H9 (cell line): ENCODE data around the gene CACNA1I. TPM values are rescaled to one million over a fixed set of nuclear protein-coding genes. Genes with fewer than 3 reads are reported as not detected.

ENCODE experiments used
- DNase-seq: peaks from one replicate; pipeline ENCODE4 v3.0.0-alpha.2; 2017
- H2AFZ ChIP-seq: one replicate; pipeline ENCODE4 v1.6.1; 2013; ENCODE audit warnings: mild to moderate bottlenecking, low read length, control low read depth, moderate library complexity
- H2AK5ac ChIP-seq: 2 replicates; pipeline ENCODE4 v1.6.1; 2013; ENCODE audit warnings: low read length, control low read depth, mixed read lengths; ENCODE audit not compliant: insufficient read length
- H2BK120ac ChIP-seq: one replicate; pipeline ENCODE4 v1.6.1; 2013; ENCODE audit warnings: low read depth, mild to moderate bottlenecking, low read length, control low read depth, inconsistent platforms; ENCODE audit not compliant: poor library complexity, severe bottlenecking
- H2BK12ac ChIP-seq: 2 replicates; pipeline ENCODE4 v1.6.1; 2013; ENCODE audit warnings: low read length, control low read depth, mixed read lengths, low read depth; ENCODE audit not compliant: insufficient read length
- H2BK15ac ChIP-seq: 2 replicates; pipeline ENCODE4 v1.6.1; 2013; ENCODE audit warnings: low read depth, low read length, control low read depth
- H2BK20ac ChIP-seq: one replicate; pipeline ENCODE4 v1.6.1; 2013; ENCODE audit warnings: low read depth, mild to moderate bottlenecking, low read length, control low read depth, inconsistent platforms; ENCODE audit not compliant: poor library complexity, severe bottlenecking
- H2BK5ac ChIP-seq: 2 replicates; pipeline ENCODE4 v1.6.1; 2013; ENCODE audit warnings: low read length, control low read depth, mixed read lengths; ENCODE audit not compliant: insufficient read length
- H3K14ac ChIP-seq: 2 replicates; pipeline ENCODE4 v1.6.1; 2013; ENCODE audit warnings: low read length, control low read depth; ENCODE audit not compliant: insufficient read depth
- H3K18ac ChIP-seq: 2 replicates; pipeline ENCODE4 v1.6.1; 2013; ENCODE audit warnings: low read depth, mild to moderate bottlenecking, mixed read lengths, low read length, control low read depth; ENCODE audit not compliant: insufficient read length
- H3K23ac ChIP-seq: 2 replicates; pipeline ENCODE4 v1.6.1; 2013; ENCODE audit warnings: low read length, control low read depth, mixed read lengths, low read depth; ENCODE audit not compliant: insufficient read length
- H3K23me2 ChIP-seq: 2 replicates; pipeline ENCODE4 v1.6.1; 2013; ENCODE audit warnings: low read depth, mild to moderate bottlenecking, mixed read lengths, low read length, control low read depth; ENCODE audit not compliant: insufficient read length, poor library complexity, severe bottlenecking
- H3K27ac ChIP-seq: 2 replicates; pipeline ENCODE4 v1.5.1; 2013; ENCODE audit warnings: low read length, control low read depth, mixed read lengths, low read depth; ENCODE audit not compliant: insufficient read length
- H3K27me3 ChIP-seq: 2 replicates; pipeline ENCODE4 v1.6.1; 2013; ENCODE audit warnings: low read length, control low read depth, inconsistent platforms; ENCODE audit not compliant: insufficient read depth
- H3K4ac ChIP-seq: 2 replicates; pipeline ENCODE4 v1.6.1; 2013; ENCODE audit warnings: low read depth, mild to moderate bottlenecking, control low read depth, inconsistent platforms, low read length, moderate library complexity
- H3K4me1 ChIP-seq: 2 replicates; pipeline ENCODE4 v1.6.1; 2013; ENCODE audit warnings: low read length, control low read depth, inconsistent platforms; ENCODE audit not compliant: insufficient read depth
- H3K4me2 ChIP-seq: 2 replicates; pipeline ENCODE4 v1.6.1; 2013; ENCODE audit warnings: low read length, control low read depth, mixed read lengths; ENCODE audit not compliant: insufficient read length, insufficient read depth
- H3K56ac ChIP-seq: 2 replicates; pipeline ENCODE4 v1.6.1; 2013; ENCODE audit warnings: low read depth, mild to moderate bottlenecking, mixed read lengths, low read length, control low read depth; ENCODE audit not compliant: insufficient read length
- H3K79me1 ChIP-seq: 2 replicates; pipeline ENCODE4 v1.6.1; 2013; ENCODE audit warnings: low read depth, mild to moderate bottlenecking, moderate library complexity, low read length, control low read depth, inconsistent platforms; ENCODE audit not compliant: insufficient read depth, poor library complexity, severe bottlenecking
- H3K79me2 ChIP-seq: 2 replicates; pipeline ENCODE4 v1.6.1; 2013; ENCODE audit warnings: low read length, control low read depth, inconsistent platforms; ENCODE audit not compliant: insufficient read depth
- H3K9ac ChIP-seq: 2 replicates; pipeline ENCODE4 v1.6.1; 2013; ENCODE audit warnings: low read length, control low read depth, mixed read lengths; ENCODE audit not compliant: insufficient read length; ENCODE audit errors: extremely low read depth
- H3K9me3 ChIP-seq: one replicate; pipeline ENCODE4 v1.6.1; 2013; ENCODE audit warnings: low read depth, low read length, inconsistent platforms; ENCODE audit not compliant: control insufficient read depth
- H3T11ph ChIP-seq: one replicate; pipeline ENCODE4 v1.6.1; 2013; ENCODE audit warnings: mild to moderate bottlenecking, low read length, control low read depth, inconsistent platforms
- H4K20me1 ChIP-seq: one replicate; pipeline ENCODE4 v1.6.1; 2013; ENCODE audit not compliant: control insufficient read depth, insufficient read length, insufficient read depth
- H4K5ac ChIP-seq: 2 replicates; pipeline ENCODE4 v1.6.1; 2013; ENCODE audit warnings: low read depth, mild to moderate bottlenecking, mixed read lengths, low read length, control low read depth; ENCODE audit not compliant: insufficient read length
- H4K8ac ChIP-seq: replicated peaks from 2 replicates; pipeline ENCODE4 v1.6.1; 2013; ENCODE audit warnings: low read length, control low read depth, mixed read lengths, low read depth; ENCODE audit not compliant: insufficient read length
- H4K91ac ChIP-seq: 2 replicates; pipeline ENCODE4 v1.6.1; 2013; ENCODE audit warnings: low read depth, mild to moderate bottlenecking, moderate library complexity, mixed read lengths, low read length, control low read depth; ENCODE audit not compliant: insufficient read length
- H3K27ac Mint-ChIP-seq, 3 experiments: 2 replicates in 2 of 3; 3 replicates in 1 of 3; pipeline ENCODE4 v1.8.0; 2020 to 2021; ENCODE audit warnings: mixed read lengths in 3 of 3, mild to moderate bottlenecking in 1 of 3, moderate library complexity in 1 of 3
- H3K27me3 Mint-ChIP-seq: 2 replicates; pipeline ENCODE4 v1.8.0; 2021; ENCODE audit warnings: low read depth, mild to moderate bottlenecking, moderate library complexity, mixed read lengths
- H3K36me3 Mint-ChIP-seq, 3 experiments: 2 replicates in 2 of 3; 3 replicates in 1 of 3; pipeline ENCODE4 v1.8.0; 2020 to 2021; ENCODE audit warnings: low read depth in 3 of 3, mixed read lengths in 3 of 3; ENCODE audit not compliant: insufficient read depth in 1 of 3
- H3K4me1 Mint-ChIP-seq, 2 experiments: 2 replicates each; pipeline ENCODE4 v1.8.0; 2020; ENCODE audit warnings: mixed read lengths in 2 of 2
- H3K4me3 Mint-ChIP-seq, 2 experiments: 2 replicates in 1 of 2; 3 replicates in 1 of 2; pipeline ENCODE4 v1.8.0; 2020 to 2021; ENCODE audit warnings: mild to moderate bottlenecking in 2 of 2, mixed read lengths in 2 of 2, moderate library complexity in 1 of 2
- H3K9me3 Mint-ChIP-seq, 2 experiments: 2 replicates in 1 of 2; 3 replicates in 1 of 2; pipeline ENCODE4 v1.8.0; 2020; ENCODE audit warnings: mild to moderate bottlenecking in 2 of 2, mixed read lengths in 2 of 2, moderate library complexity in 1 of 2
- CTCF ChIP-seq: fragments of 200-600 bp; sonication (generic); conservative IDR thresholded peaks from 3 replicates; pipeline ENCODE4 v1.8.0; 2021; ENCODE audit warnings: antibody characterized with exemption, mild to moderate bottlenecking
- WGBS: extraction: QIAGEN DNeasy Blood & Tissue Kit; methylation state at CpG from one replicate; pipeline ENCODE4 v1.1.7; 2013; ENCODE audit warnings: missing lambda C conversion rate, low lambda C conversion rate, mixed read lengths; ENCODE audit not compliant: insufficient read length; ENCODE audit errors: extremely low coverage; 5-methylcytosine and 5-hydroxymethylcytosine counted together
- total RNA-seq: library from RNA; stranded (reverse); gene quantifications from 2 replicates; pipeline ENCODE4 v1.2.1, GENCODE V29; 2021

CACNA1I gene
- total RNA-seq, 1 experiment from 2014 or later, result 0.50 TPM

- no peak overlapping the region for H2BK12ac ChIP-seq
- no peak overlapping the region for H3K18ac ChIP-seq
- H3K4me2 ChIP-seq, result no peak overlapping the region
- H3K56ac ChIP-seq, result no peak overlapping the region
- no peak overlapping the region for H2AK5ac ChIP-seq
- H4K5ac ChIP-seq, result no peak overlapping the region
- no peak overlapping the region for H3T11ph ChIP-seq
- H3K4me3 Mint-ChIP-seq, result no peak overlapping the region; a peak in 1 of 5 replicates
- H2BK5ac ChIP-seq, result no peak overlapping the region
- no peak overlapping the region for H3K14ac ChIP-seq
- H4K8ac ChIP-seq, result no peak overlapping the region
- no peaks in the 10 kb centered on the region for H4K20me1 ChIP-seq
- peaks cover 22 to 33% (median 31%) of the 10 kb centered on the region in 3 experiments for H3K36me3 Mint-ChIP-seq
- H3K4me1 Mint-ChIP-seq, result peaks cover 11 to 12% of the 10 kb centered on the region in 2 experiments
- peaks cover 7% of the 10 kb centered on the region for H3K9me3 ChIP-seq
- no peak overlapping the region for H3K27ac Mint-ChIP-seq
- H2BK20ac ChIP-seq, result no peak overlapping the region
- H3K79me1 ChIP-seq, result no peaks in the 10 kb centered on the region
- H3K9me3 Mint-ChIP-seq, result peaks cover 13 to 19% of the 10 kb centered on the region in 2 experiments
- peaks cover 11% of the 10 kb centered on the region for H3K27me3 Mint-ChIP-seq
- no peak for DNase-seq
- no peaks in the 10 kb centered on the region for H3K27me3 ChIP-seq
- H4K91ac ChIP-seq, result no peak overlapping the region
- TF ChIP-seq CTCF, result no peak
- H3K23me2 ChIP-seq, result no peaks in the 10 kb centered on the region
- H3K27ac ChIP-seq, result no peak overlapping the region
- no CpG with 5 or more reads among the region's 3 CpGs for WGBS
- H2AFZ ChIP-seq, result no peak overlapping the region
- H3K9ac ChIP-seq, result no peak overlapping the region
- H3K23ac ChIP-seq, result no peak overlapping the region
- H3K4ac ChIP-seq, result no peak overlapping the region
- H2BK15ac ChIP-seq, result no peak overlapping the region
- no peaks in the 10 kb centered on the region for H3K79me2 ChIP-seq
- no peak overlapping the region for H2BK120ac ChIP-seq
- H3K4me1 ChIP-seq, result no peaks in the 10 kb centered on the region; the same call in 1 of the 2 replicates
Measured at GRCh38 chr22:39671936-39672335, 101.4 kb downstream of the CACNA1I start.
